SH-SY5Y (cell line): ENCODE results near the gene FOXP1.

Experiments
- GATA2 ChIP-seq: IDR thresholded peaks from 2 replicates; pipeline ENCODE4 v1.6.1; 2011; ENCODE audit warnings: mild to moderate bottlenecking, low read depth, low read length
- GATA3 ChIP-seq: IDR thresholded peaks from 2 replicates; pipeline ENCODE4 v1.6.1; 2011; ENCODE audit warnings: low read depth, mild to moderate bottlenecking, low read length, moderate library complexity

DNA sequence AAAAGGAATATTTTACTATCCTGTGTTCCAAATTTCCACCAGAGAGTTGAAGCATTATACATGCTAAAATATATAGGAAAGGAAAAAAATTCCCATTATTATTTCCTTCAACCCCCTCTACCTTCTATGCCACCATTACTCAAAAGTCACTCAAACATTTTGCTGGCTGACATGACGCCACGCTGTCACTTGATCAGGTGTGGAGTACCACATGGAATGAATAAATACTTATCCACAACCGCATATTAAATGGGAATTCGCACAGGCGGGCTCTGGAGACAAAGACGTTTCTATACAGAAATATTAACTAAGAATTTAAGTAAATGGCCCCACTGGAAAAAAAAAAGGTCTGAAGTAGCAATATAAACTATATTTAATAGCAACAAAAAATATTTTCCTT, 266.4 kb downstream of the FOXP1 start:
- TF ChIP-seq GATA2 = no peak
- no peak for TF ChIP-seq GATA3
